Measurements from ENCODE around the gene SMYD1. TPM values are rescaled to one million over a fixed set of nuclear protein-coding genes. Genes with fewer than 3 reads are reported as not detected.

The SMYD1 gene
- total and polyA plus RNA-seq, 2 donors (not counting 1 experiment from before 2014, with no cell fraction given) = not detected

GRCh38 chr2:88139203-88139702 lies 71.6 kb downstream of the SMYD1 start:
- Mint-ChIP-seq H3K4me1 (no peaks in the 10 kb centered on the region), H3K27ac (no peak overlapping the region), H3K4me3 (no peak overlapping the region), H3K27me3 (peaks cover 49% of the 10 kb centered on the region), H3K9me3 (ENCODE audit: insufficient read depth) (peaks cover 3% of the 10 kb centered on the region)
- Histone ChIP-seq H3K4me1 (ENCODE audit: control insufficient read depth in 2 of 2, insufficient read depth in 2 of 2, low read length in 2 of 2) (no peaks in the 10 kb centered on the region), H3K4me2 (replicated peaks; ENCODE audit: low read depth, low read length, poor library complexity, severe bottlenecking) (no peak overlapping the region), H3K36me3 (replicated peaks in 1 of 2; ENCODE audit: control extremely low read depth in 1 of 2, control insufficient read depth in 1 of 2, extremely low read depth in 1 of 2, insufficient read depth in 2 of 2, low read length in 1 of 2) (no peaks in the 10 kb centered on the region), H3K4me3 (ENCODE audit: control extremely low read depth in 1 of 5, extremely low read depth in 1 of 5, insufficient read depth in 1 of 5, low read depth in 2 of 5, low read length in 4 of 5) (no peak overlapping the region), H4K20me1 (ENCODE audit: control insufficient read depth, insufficient read depth, low read length, poor library complexity, severe bottlenecking) (no peaks in the 10 kb centered on the region), H3K79me2 (ENCODE audit: control insufficient read depth, insufficient read depth, low read length) (no peaks in the 10 kb centered on the region), H3K27me3 (replicated peaks in 1 of 4; ENCODE audit: control extremely low read depth in 1 of 4, control insufficient read depth in 3 of 4, insufficient read depth in 4 of 4, low read length in 3 of 4) (peaks cover 0 to 7% (median 0%) of the 10 kb centered on the region in 4 experiments), H2AFZ (ENCODE audit: insufficient read depth, low read depth, low read length, poor library complexity, severe bottlenecking) (no peak overlapping the region), H3K9me3 (ENCODE audit: control extremely low read depth in 1 of 3, control insufficient read depth in 2 of 3, insufficient read depth in 1 of 3, low read length in 2 of 3) (peaks cover 0 to 8% (median 3%) of the 10 kb centered on the region in 3 donors), H3K9ac (ENCODE audit: low read length) (no peak overlapping the region), H3K27ac (ENCODE audit: low read length in 2 of 2) (no peak overlapping the region)
- WGBS (ENCODE audit: insufficient coverage) = no CpG with 5 or more reads among the region's 2 CpGs
- ChIA-PET POLR2A (no interaction called here), CTCF (interaction anchor here (1.3 kb wide), 1 partner anchor 21 kb away, joined by 3 read pairs; no protein-coding TSS in a partner anchor)
- ATAC-seq (ENCODE audit: low read depth) (no peak), DNase-seq (no peak)
- intact Hi-C loops (cut with micrococcal nuclease) = no loop called here
- TF ChIP-seq CTCF (IDR thresholded peaks at IDR 0.05) (no peak), EZH2 (IDR thresholded peaks at IDR 0.05; ENCODE audit: borderline replicate concordance, insufficient read depth, low read depth, low read length, poor library complexity, severe bottlenecking) (no peak)

GRCh38 chr2:88139804-88140203 lies 72.2 kb downstream of the SMYD1 start:
- Mint-ChIP-seq H3K4me3 (no peak overlapping the region), H3K27ac (no peak overlapping the region), H3K27me3 (peaks cover 51% of the 10 kb centered on the region), H3K4me1 (no peaks in the 10 kb centered on the region), H3K9me3 (ENCODE audit: insufficient read depth) (peaks cover 3% of the 10 kb centered on the region)
- POLR2A ChIA-PET = no interaction called here
- Histone ChIP-seq H3K4me3 (ENCODE audit: control extremely low read depth in 1 of 5, extremely low read depth in 1 of 5, insufficient read depth in 1 of 5, low read depth in 2 of 5, low read length in 4 of 5) (no peak overlapping the region), H3K9ac (ENCODE audit: low read length) (no peak overlapping the region), H3K79me2 (ENCODE audit: control insufficient read depth, insufficient read depth, low read length) (no peaks in the 10 kb centered on the region), H3K27ac (ENCODE audit: low read length in 2 of 2) (no peak overlapping the region), H3K9me3 (ENCODE audit: control extremely low read depth in 1 of 3, control insufficient read depth in 2 of 3, insufficient read depth in 1 of 3, low read length in 2 of 3) (peaks cover 0 to 8% (median 3%) of the 10 kb centered on the region in 3 donors), H3K36me3 (replicated peaks in 1 of 2; ENCODE audit: control extremely low read depth in 1 of 2, control insufficient read depth in 1 of 2, extremely low read depth in 1 of 2, insufficient read depth in 2 of 2, low read length in 1 of 2) (no peaks in the 10 kb centered on the region), H4K20me1 (ENCODE audit: control insufficient read depth, insufficient read depth, low read length, poor library complexity, severe bottlenecking) (no peaks in the 10 kb centered on the region), H3K4me2 (replicated peaks; ENCODE audit: low read depth, low read length, poor library complexity, severe bottlenecking) (no peak overlapping the region), H3K27me3 (replicated peaks in 1 of 4; ENCODE audit: control extremely low read depth in 1 of 4, control insufficient read depth in 3 of 4, insufficient read depth in 4 of 4, low read length in 3 of 4) (peaks cover 0 to 7% (median under 1%) of the 10 kb centered on the region in 4 experiments), H2AFZ (ENCODE audit: insufficient read depth, low read depth, low read length, poor library complexity, severe bottlenecking) (no peak overlapping the region), H3K4me1 (ENCODE audit: control insufficient read depth in 2 of 2, insufficient read depth in 2 of 2, low read length in 2 of 2) (no peaks in the 10 kb centered on the region)
- WGBS (ENCODE audit: insufficient coverage) = 100% methylated on average over 2 of the region's 6 CpGs
- no peak for ATAC-seq (ENCODE audit: low read depth)
- TF ChIP-seq EZH2 (IDR thresholded peaks at IDR 0.05; ENCODE audit: borderline replicate concordance, insufficient read depth, low read depth, low read length, poor library complexity, severe bottlenecking) (no peak), CTCF (IDR thresholded peaks at IDR 0.05) (no peak)
- no peak for DNase-seq
- CTCF ChIA-PET = interaction anchor here (1.3 kb wide), 1 partner anchor 21 kb away, joined by 3 read pairs; no protein-coding TSS in a partner anchor
- intact Hi-C loops (cut with micrococcal nuclease) = no loop called here

Measured in B cell (primary cell).